Activated T-helper 1 cell treated with anti-CD3 and anti-CD28 coated beads, Interleukin-12 subunit alpha, Interleukin-12 subunit beta, Interleukin-2, Interleukin-4 antibody, amounts not matched to agents 30 ng/mL and 10 ng/mL and 1 ng/mL, durations not matched to agents 14 hours and 24 hours and 36 hours (primary cell): ENCODE measurements around the gene DDX10. TPM values are rescaled to one million over a fixed set of nuclear protein-coding genes. Genes with fewer than 3 reads are reported as not detected.
"Not testable (repeated sequence)": the region's sequence is repeated elsewhere in the genome, so short reads cannot be mapped to it uniquely, and the experiment has no call there.

Experiments used
- DNase-seq: peaks from one replicate; pipeline ENCODE4 v3.0.0; 2021; ENCODE audit warnings: low spot score
- H3K27ac Mint-ChIP-seq: one replicate; pipeline ENCODE4 v1.8.0; 2021; ENCODE audit warnings: mild to moderate bottlenecking, mixed read lengths
- H3K27me3 Mint-ChIP-seq: one replicate; pipeline ENCODE4 v1.8.0; 2022; ENCODE audit warnings: mild to moderate bottlenecking, moderate library complexity, mixed read lengths; ENCODE audit not compliant: insufficient read depth
- H3K36me3 Mint-ChIP-seq: one replicate; pipeline ENCODE4 v1.8.0; 2021; ENCODE audit warnings: low read depth, mixed read lengths
- H3K4me1 Mint-ChIP-seq: one replicate; pipeline ENCODE4 v1.8.0; 2021; ENCODE audit warnings: low read depth, mixed read lengths
- H3K4me3 Mint-ChIP-seq: one replicate; pipeline ENCODE4 v1.8.0; 2021; ENCODE audit warnings: mild to moderate bottlenecking, moderate library complexity, mixed read lengths
- H3K9me3 Mint-ChIP-seq: one replicate; pipeline ENCODE4 v1.8.0; 2021; ENCODE audit warnings: mixed read lengths
- intact Hi-C: fragments of 100-400 bp; cut with micrococcal nuclease; formaldehyde crosslinking; loops from one replicate; pipeline ENCODE4 v1.15.1; 2024
- total RNA-seq: library from RNA; stranded (reverse); gene quantifications from 2 replicates; pipeline ENCODE4 v1.2.3, GENCODE V29; 2022

DDX10 gene
- total RNA-seq, 1 donor from 2014 or later: 68.4 TPM

DNA sequence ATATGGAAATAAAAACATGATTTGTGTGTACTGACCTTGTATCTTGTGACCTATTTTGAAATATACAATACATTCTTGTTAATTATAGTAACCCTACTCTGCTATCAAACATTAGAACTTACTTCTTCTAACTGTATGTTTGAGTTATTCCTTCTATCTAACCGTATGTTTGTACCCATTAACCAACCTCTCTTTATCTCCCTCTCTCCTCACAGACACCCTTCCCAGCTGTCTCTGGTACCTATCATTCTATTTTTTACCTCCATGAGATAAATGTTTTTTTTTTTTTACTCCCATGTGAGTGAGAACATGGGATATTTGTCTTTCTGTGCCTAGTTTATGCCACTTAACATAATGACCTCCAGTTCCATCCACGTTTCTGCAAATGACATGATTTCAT, 128.7 kb downstream of the DDX10 start:
- Mint-ChIP-seq H3K27ac (no peak overlapping the region), H3K27me3 (no peaks in the 10 kb centered on the region), H3K4me3 (no peak overlapping the region), H3K4me1 (peaks cover 21% of the 10 kb centered on the region), H3K9me3 (peaks cover 3% of the 10 kb centered on the region), H3K36me3 (peaks cover 6% of the 10 kb centered on the region)
- intact Hi-C loops: no loop called here
- DNase-seq: no peak

DNA sequence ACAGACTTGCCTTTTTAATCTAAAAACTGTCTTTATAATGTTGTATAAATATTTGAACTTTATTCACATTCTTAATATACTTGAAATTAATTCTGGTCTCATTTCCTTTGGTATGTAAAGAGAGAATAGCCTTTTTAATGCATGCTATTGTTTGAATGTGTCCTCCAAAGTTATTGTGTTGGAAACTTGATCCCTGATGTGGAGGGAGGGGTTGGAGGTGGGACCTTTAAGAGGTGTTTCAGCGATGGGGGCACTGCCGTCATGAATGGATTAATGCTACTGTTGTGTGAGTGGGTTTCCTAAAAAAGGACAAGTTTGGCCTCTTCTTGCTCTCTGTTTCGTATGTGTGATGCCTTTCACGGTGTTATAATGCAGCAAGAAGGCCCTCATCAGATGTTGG, 131.7 kb downstream of the DDX10 start:
- H3K36me3 Mint-ChIP-seq: peaks cover 8% of the 10 kb centered on the region
- no peak overlapping the region for H3K4me3 Mint-ChIP-seq
- intact Hi-C loops: no loop called here
- H3K27me3 Mint-ChIP-seq: no peaks in the 10 kb centered on the region
- peaks cover 3% of the 10 kb centered on the region for H3K9me3 Mint-ChIP-seq
- H3K27ac Mint-ChIP-seq: no peak overlapping the region
- peaks cover 5% of the 10 kb centered on the region for H3K4me1 Mint-ChIP-seq
- no peak for DNase-seq

DNA sequence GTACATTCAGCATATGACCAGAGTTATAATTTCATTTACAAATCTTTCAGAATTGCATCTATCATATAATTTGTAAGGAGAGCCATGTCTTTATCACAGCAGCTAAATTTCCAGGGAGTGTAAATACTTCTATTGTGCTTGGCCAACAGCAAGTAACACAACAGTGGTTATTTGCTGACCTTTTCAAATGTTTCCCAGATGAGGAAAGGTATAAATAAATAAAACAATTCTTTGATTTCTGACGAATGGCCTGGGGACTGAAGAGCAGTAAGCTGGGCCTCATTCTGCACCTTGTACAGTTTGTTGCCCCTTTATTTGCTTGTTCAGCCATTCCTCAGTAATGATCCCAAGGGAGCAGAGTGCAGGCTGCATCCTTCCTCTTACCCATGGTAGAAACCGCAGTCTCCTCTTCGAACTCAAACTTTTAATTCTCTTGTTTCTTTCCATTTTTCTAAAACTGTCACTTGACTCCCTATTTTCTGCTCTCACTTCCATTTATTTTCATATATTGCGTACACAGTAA, 132.8 kb downstream of the DDX10 start:
- Mint-ChIP-seq H3K9me3 (peaks cover 3% of the 10 kb centered on the region), H3K4me1 (peaks cover 5% of the 10 kb centered on the region), H3K27ac (no peak overlapping the region), H3K4me3 (no peak overlapping the region), H3K27me3 (no peaks in the 10 kb centered on the region), H3K36me3 (peaks cover 8% of the 10 kb centered on the region)
- intact Hi-C loops: no loop called here
- no peak for DNase-seq

DNA sequence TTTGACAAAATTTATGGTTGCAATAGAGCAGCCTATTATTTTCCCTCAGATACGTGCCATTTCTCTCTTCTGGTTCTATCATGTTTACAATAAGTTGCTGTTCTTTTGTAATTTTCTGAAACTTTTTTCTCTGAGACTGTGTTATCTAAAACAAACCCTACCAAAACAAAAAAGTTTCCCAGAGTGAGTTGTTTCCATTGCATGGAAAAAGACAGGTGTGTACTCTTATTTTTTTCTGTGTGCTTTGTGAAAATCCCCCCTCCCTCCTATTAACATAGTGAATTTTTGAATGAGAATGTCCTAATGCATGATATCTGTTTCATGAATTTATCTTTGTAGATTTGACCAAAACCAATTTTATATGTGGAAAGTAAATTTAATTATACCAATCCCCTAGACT, 137.6 kb downstream of the DDX10 start:
- no peak overlapping the region for H3K27ac Mint-ChIP-seq
- no peak for DNase-seq
- no peak overlapping the region for H3K4me3 Mint-ChIP-seq
- H3K27me3 Mint-ChIP-seq: no peaks in the 10 kb centered on the region
- no peaks in the 10 kb centered on the region for H3K9me3 Mint-ChIP-seq
- intact Hi-C loops: no loop called here
- no peaks in the 10 kb centered on the region for H3K4me1 Mint-ChIP-seq
- H3K36me3 Mint-ChIP-seq: peaks cover 7% of the 10 kb centered on the region

DNA sequence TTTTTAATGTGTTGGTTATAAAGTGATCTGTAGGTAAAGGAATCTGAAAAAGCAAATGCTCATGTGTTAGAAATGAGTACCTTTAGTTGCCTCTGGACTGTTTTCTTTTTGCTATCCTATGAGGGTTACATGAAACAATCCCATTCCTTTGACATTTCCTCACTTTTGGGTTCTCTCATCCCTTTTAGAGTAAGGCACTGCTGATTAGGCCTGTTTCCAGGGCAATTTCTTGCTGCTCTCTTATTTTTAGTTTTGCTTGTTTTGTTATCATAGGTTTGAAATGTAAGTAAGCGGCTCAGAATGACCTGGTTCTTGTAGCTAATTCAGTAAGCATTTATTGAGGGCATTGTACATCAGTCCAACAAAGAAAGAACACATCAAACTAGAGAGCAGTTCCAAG, 138.9 kb downstream of the DDX10 start:
- intact Hi-C loops: no loop called here
- Mint-ChIP-seq H3K27ac (no peak overlapping the region), H3K36me3 (peaks cover 4% of the 10 kb centered on the region), H3K4me3 (no peak overlapping the region), H3K4me1 (no peaks in the 10 kb centered on the region), H3K27me3 (no peaks in the 10 kb centered on the region), H3K9me3 (no peaks in the 10 kb centered on the region)
- DNase-seq: no peak

DNA sequence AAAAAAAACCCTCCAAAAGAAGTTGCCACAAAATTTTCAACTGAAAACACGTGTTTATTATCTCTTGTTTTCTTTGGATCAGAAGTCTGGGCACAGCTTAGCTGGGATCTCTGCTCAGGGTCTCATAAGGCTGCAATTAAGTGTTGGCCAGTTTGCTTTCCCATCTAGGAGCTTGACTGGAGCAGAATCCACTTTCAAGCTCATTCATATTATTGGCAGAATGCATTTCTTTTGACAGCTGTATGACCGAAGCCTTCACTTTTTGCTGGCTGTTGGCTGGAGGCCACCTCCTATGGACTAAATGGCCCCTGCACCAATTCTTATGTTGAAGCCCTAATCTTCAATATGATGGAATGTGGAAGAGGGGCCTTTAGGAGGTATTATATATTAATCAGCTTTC, 139.6 kb downstream of the DDX10 start:
- intact Hi-C loops: no loop called here
- H3K27me3 Mint-ChIP-seq: no peaks in the 10 kb centered on the region
- H3K36me3 Mint-ChIP-seq: peaks cover 5% of the 10 kb centered on the region
- H3K4me3 Mint-ChIP-seq: no peak overlapping the region
- no peak for DNase-seq
- no peaks in the 10 kb centered on the region for H3K4me1 Mint-ChIP-seq
- no peaks in the 10 kb centered on the region for H3K9me3 Mint-ChIP-seq
- no peak overlapping the region for H3K27ac Mint-ChIP-seq

DNA sequence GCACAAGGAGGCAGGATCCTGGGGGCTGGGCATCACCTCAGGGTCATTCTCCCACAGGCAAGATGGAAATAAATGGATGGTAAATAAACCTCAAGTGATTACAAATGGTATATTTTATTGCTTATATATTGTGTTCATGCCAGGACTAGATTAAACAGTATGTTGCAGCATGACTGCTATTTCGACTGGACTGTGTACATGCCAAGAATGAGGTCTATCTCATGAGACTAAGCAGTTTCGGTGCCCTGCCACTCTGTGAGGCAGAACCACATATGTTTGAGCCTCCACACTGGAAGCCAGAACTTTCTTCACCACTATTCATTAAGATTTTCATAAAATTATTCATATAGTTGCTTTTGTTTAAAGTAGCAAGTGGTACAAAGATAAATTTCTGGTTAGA, 140.2 kb downstream of the DDX10 start:
- Mint-ChIP-seq H3K27me3 (no peaks in the 10 kb centered on the region), H3K36me3 (peaks cover 5% of the 10 kb centered on the region), H3K9me3 (no peaks in the 10 kb centered on the region), H3K4me1 (no peaks in the 10 kb centered on the region), H3K27ac (no peak overlapping the region), H3K4me3 (no peak overlapping the region)
- DNase-seq: no peak
- intact Hi-C loops: no loop called here

DNA sequence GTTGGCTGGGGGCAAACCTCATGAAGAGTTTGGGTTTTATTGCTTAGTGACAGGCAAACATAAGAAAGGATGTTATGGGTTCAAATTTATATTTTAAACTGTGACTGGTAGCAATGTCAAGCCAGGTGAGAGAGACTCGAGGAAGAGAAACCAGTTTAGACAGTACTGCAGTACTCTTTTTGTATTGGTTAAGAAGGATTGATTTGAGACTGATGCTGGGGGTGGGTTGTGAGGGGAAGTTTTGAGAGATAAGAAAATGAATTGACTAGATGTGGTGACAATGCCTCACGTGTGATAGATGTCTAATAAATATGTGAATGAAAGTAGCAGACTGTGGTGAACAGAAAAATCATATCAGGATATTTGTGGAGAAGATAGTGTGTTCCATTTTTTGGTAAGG, 142.4 kb downstream of the DDX10 start:
- Mint-ChIP-seq H3K4me1 (no peaks in the 10 kb centered on the region), H3K4me3 (no peak overlapping the region)
- intact Hi-C loops: no loop called here

DNA sequence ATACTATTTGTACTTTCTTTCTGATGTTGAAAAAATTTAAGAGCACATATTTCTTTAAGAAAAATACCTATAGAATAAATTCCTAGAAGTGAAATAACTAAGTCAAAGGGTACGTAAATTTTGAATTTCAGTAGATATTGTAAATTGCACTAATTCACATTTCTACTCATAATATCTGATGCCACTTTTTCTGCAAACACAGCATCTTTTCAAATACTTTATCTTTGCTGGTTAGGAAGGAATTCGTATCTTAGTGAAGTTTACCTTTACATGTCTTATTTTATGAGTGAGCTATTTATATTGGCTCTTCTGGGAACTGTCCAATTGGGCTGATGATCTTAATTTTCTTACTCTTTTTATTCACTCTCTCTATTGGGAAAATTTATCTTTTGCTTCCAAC, 148.2 kb downstream of the DDX10 start:
- DNase-seq: no peak
- Mint-ChIP-seq H3K27me3 (no peaks in the 10 kb centered on the region), H3K36me3 (peaks cover 6% of the 10 kb centered on the region), H3K9me3 (no peaks in the 10 kb centered on the region), H3K27ac (no peak overlapping the region), H3K4me3 (no peak overlapping the region), H3K4me1 (no peaks in the 10 kb centered on the region)
- intact Hi-C loops: no loop called here

More for the DNA sequence above, 142.4 kb downstream of the DDX10 start:
- Mint-ChIP-seq H3K27me3 (no peaks in the 10 kb centered on the region), H3K36me3 (peaks cover 3% of the 10 kb centered on the region), H3K9me3 (no peaks in the 10 kb centered on the region), H3K27ac (no peak overlapping the region)
- no peak for DNase-seq

DNA sequence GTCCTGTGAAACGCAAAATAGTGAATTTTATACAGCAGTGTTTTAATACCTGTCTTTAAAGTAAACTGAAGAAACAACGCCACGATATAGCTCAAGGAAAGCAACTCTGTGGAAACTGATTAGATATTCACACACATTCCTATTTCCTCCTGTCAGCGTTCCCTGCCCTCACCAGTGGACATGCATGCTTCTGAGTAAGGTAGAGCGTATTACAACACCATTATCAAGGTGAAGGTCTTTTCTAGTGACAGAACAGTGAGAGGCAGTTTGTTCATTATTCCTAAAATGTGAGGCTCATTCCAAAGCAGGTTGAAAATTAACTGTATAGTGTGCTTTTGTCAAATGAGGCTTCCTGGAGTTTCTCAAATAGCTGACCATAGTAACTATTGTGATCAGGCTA, 153.1 kb downstream of the DDX10 start:
- H3K9me3 Mint-ChIP-seq: no peaks in the 10 kb centered on the region
- H3K4me1 Mint-ChIP-seq: no peaks in the 10 kb centered on the region
- H3K4me3 Mint-ChIP-seq: no peak overlapping the region
- no peak for DNase-seq
- no peaks in the 10 kb centered on the region for H3K27me3 Mint-ChIP-seq
- peaks cover 6% of the 10 kb centered on the region for H3K36me3 Mint-ChIP-seq
- intact Hi-C loops: no loop called here
- no peak overlapping the region for H3K27ac Mint-ChIP-seq

DNA sequence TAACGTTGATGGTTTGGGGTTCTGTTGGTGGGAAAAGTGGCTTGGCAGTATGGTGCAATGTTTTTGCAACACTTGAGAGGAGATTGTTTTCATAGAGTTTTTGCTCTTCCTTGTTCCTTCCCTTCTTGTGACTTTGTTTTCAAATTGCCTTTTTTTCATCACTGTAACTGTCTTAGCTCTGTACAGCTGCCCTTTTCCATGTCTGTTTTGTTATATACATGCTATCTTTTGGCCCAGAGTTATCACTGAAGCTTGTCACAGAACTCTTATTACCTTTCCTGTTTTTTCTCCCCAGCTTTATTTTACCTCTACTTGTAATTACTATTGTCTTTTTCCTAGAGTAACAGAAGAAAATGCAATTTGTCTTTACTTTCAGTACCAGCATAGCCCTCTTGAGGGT, 154.1 kb downstream of the DDX10 start:
- intact Hi-C loops: no loop called here
- H3K4me3 Mint-ChIP-seq: no peak overlapping the region
- peaks cover 6% of the 10 kb centered on the region for H3K36me3 Mint-ChIP-seq

DNA sequence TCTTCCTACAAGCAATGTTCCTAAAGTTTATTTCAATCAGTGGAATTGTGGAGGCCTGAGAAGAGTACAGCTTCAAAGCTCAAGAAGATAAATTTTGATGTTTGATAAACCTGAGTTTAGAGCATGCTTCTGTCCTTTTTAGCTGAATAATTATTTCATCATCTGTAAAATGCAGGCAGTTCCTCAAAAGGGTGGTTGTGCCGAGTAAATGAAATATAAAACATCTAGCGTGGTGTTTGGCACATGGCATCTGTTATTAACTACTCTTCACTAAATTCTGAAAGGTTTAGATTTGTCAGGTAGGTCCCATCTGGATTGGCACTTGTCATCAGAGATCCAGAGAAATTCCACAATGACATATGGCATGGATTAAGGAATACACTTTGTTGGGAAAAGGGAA, 155.1 kb downstream of the DDX10 start:
- Mint-ChIP-seq H3K4me1 (no peaks in the 10 kb centered on the region), H3K9me3 (no peaks in the 10 kb centered on the region), H3K27ac (no peak overlapping the region), H3K4me3 (no peak overlapping the region), H3K27me3 (no peaks in the 10 kb centered on the region), H3K36me3 (peaks cover 6% of the 10 kb centered on the region)
- intact Hi-C loops: no loop called here
- no peak for DNase-seq

More for the DNA sequence above, 154.1 kb downstream of the DDX10 start:
- Mint-ChIP-seq H3K4me1 (no peaks in the 10 kb centered on the region), H3K27me3 (no peaks in the 10 kb centered on the region), H3K9me3 (no peaks in the 10 kb centered on the region), H3K27ac (no peak overlapping the region)
- no peak for DNase-seq

DNA sequence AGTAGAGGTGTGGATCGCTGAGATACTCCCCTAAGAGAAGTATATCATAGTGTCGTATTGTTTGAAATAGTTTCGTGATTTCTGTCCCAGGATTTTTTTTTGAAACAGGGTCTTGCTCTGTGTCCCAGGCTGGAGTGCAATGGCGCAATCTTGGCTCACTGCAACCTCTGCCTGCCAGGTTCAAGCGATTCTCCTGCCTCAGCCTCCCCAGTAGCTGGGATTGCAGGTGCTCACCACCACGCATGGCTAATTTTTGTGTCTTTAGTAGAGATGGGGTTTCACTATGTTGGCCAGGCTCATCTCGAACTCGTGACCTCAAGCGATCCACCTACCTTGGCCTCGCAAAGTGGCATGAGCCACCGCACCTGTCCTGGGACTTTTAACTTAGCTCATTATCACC, 159.1 kb downstream of the DDX10 start:
- intact Hi-C loops: not testable (repeated sequence)

DNA sequence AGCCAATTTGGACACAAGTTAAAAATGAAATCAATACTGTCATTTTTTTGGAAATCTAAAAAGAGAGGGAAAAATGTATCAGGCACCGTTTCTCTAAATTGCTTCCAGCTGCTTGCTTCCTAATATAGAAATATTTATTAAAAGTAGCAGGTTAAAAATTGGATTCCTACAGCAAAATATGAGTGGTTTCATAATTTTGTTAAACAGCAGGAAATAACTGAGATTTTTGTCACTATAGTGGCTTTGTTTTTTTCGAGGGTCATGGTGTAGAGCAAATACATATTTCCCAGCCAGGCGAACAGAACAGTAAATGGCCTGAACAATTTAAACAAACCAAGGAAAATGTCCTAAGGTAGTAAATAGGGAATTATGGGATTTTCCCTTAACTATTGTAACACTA, 159.7 kb downstream of the DDX10 start:
- Mint-ChIP-seq H3K4me1 (peaks cover 4% of the 10 kb centered on the region), H3K36me3 (peaks cover 2% of the 10 kb centered on the region), H3K27ac (no peak overlapping the region), H3K27me3 (no peaks in the 10 kb centered on the region), H3K9me3 (peaks cover under 1% of the 10 kb centered on the region), H3K4me3 (no peak overlapping the region)
- DNase-seq: no peak
- intact Hi-C loops: no loop called here

More for the DNA sequence above, 159.1 kb downstream of the DDX10 start:
- H3K4me1 Mint-ChIP-seq, H3K9me3 Mint-ChIP-seq, H3K36me3 Mint-ChIP-seq, H3K4me3 Mint-ChIP-seq, H3K27ac Mint-ChIP-seq, H3K27me3 Mint-ChIP-seq, DNase-seq: not testable (repeated sequence)
